ENCODE measurements around the gene CFAP410.

- TF ChIP-seq MAX (IDR thresholded peaks at IDR 0.05) (no peak), CEBPB (IDR thresholded peaks at IDR 0.05) (no peak), EGR1 (IDR thresholded peaks at IDR 0.05) (no peak), RAD21 (IDR thresholded peaks at IDR 0.05; ENCODE audit: low read depth) (no peak), CREB1 (IDR thresholded peaks at IDR 0.05; ENCODE audit: low read depth) (no peak), EP300 (IDR thresholded peaks at IDR 0.05; ENCODE audit: borderline replicate concordance) (no peak), TAF1 (IDR thresholded peaks at IDR 0.05; ENCODE audit: low read depth) (no peak), USF1 (IDR thresholded peaks at IDR 0.05) (no peak), YY1 (IDR thresholded peaks at IDR 0.05; ENCODE audit: low read depth) (no peak), REST (IDR thresholded peaks at IDR 0.05; ENCODE audit: low read depth) (no peak), ZBTB7A (IDR thresholded peaks at IDR 0.05; ENCODE audit: low read depth) (no peak)
Measured at GRCh38 chr21:44323591-44323990, 15.6 kb downstream of the CFAP410 start.
